Measurements from ENCODE around the gene CASKIN1. TPM values are rescaled to one million over a fixed set of nuclear protein-coding genes. Genes with fewer than 3 reads are reported as not detected.

The CASKIN1 gene
- total RNA-seq, 1 experiment from 2014 or later: not detected

DNA sequence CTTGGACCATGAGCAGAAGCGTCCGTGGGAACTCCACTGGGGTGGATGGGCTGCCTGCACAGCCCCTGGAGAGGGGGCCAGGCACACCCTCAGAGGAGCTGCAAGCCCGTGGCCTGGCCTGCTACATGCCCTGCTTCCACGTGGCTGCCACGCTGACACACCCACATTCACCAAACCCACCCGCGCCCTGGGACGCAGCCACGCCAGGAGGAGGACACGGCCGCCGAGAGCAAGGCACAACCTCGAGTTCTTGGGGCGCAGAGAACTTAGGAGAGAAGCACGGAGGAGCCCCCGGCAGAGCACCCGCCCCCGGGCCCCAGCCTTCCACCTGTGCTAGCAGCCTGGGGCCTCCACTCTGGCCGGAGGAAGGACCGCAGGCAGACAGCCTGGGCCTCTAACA is 18.8 kb downstream of the CASKIN1 start:
- no peak for DNase-seq (ENCODE audit: low read depth)

DNA sequence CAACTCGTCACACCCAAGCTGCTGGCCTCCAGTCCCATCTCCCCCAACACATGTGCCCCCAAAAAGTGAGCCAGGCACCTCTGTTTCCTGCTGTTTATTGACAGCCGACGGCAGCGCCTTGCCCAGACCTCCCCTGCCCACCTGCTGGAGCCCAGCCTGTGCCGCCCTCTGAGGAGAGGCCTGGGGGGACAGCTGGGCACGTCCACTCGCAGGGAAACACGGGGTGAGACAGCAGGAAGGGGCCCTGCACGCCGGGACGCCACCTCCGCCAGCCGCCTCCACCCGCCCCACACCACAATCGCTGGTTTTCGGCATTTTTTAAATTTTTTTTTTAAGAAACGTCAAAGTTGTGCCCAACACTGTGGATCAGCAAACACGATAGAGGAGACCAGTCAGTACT is 19.3 kb downstream of the CASKIN1 start:
- no peak for DNase-seq (ENCODE audit: low read depth)

DNA sequence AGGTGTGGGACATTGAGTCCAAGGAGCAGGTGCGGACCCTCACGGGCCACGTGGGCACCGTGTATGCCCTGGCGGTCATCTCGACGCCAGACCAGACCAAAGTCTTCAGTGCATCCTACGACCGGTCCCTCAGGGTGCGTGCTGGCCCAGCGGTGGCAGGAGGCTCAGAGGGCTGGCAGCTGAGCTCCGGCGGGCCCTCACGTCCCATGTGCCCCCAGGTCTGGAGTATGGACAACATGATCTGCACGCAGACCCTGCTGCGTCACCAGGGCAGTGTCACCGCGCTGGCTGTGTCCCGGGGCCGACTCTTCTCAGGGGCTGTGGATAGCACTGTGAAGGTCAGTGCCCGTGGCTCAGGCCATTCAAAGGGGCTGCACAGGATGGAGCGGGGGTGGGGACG is 20.4 kb downstream of the CASKIN1 start:
- no peak for DNase-seq (ENCODE audit: low read depth)

DNA sequence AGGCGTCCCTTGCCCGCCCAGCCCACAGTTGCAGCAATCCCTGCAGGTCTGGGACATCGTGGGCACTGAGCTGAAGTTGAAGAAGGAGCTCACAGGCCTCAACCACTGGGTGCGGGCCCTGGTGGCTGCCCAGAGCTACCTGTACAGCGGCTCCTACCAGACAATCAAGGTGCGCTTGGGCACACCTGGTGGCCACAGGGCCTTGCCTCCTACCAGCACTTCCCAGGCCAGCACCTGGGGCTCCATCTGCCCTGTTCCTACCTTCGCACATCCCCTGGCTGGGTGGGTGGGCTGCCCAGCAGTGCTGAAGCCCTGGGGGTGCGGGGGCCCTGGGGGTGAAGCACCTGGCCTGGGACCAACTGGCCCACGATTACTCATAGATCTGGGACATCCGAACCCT is 21.0 kb downstream of the CASKIN1 start:
- no peak for DNase-seq (ENCODE audit: low read depth)

DNA sequence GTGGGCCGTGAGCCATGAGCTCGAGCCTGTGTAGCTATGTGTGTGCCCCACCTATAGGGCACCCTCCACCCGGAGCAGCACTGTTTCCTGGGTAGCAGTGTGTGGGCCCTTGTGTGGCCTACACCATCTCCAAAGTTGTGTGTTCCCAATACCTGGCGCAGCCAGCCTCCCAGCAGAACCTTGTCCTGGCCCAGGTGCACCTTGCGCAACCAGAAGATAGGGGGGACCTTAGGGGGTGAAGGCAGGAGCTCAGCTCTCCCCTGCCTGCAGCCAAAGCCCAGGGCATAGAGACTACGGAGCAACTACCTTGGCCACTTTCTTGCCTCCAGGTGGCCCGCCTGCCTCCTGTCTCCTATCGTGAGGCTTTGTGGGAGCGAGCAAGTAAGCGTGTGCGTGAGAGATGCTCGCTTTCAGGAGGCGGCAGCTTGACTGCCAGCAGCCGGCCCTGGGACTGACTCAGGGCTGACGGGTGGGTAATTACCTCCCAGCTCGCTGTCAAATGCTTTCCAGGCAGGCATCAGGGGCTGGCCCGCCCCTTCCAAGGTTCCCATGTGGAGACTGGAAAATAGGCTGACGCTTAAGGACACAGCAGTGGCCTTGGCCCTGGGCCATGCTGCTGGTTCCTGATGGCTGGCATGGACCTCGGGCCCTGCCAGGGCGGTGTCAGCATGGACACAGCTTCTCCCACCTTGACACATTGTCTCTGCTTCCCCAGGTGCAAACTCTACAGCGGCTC is 21.8 kb downstream of the CASKIN1 start:
- DNase-seq (ENCODE audit: low read depth): no peak

DNA sequence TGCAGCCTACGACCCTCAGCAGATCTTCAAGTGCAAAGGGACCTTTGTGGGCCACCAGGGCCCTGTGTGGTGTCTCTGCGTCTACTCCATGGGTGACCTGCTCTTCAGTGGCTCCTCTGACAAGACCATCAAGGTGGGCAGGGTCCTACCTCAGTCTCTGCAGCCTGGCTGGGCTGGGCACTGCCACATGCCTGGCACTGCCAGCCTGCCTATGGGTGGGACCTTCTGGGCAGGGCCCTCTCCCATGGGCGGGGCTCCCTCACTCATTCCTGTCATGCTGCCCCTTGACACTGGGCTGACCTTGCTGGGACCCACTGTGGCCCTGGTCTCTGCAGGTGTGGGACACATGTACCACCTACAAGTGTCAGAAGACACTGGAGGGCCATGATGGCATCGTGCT is 22.5 kb downstream of the CASKIN1 start:
- no peak for DNase-seq (ENCODE audit: low read depth)

DNA sequence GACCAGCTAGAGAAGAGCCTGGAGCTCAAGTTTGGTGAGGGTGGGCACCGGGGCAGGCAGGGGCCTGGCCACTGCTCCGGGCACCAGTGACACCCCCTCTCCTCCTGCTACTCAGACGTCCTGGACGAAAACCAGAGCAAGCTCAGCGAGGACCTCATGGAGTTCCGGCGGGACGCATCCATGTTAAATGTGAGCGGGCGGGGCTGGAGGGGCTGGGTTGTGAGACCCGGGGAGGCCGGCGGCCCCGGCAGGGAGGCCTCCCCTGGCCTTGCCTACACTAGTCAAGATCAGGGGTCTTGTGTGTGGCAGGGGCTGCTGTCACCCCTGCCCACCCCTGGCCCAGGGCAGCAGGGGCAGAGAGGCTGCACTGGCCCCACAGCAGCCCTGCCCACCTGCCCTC is 23.0 kb downstream of the CASKIN1 start:
- no peak for DNase-seq (ENCODE audit: low read depth)

DNA sequence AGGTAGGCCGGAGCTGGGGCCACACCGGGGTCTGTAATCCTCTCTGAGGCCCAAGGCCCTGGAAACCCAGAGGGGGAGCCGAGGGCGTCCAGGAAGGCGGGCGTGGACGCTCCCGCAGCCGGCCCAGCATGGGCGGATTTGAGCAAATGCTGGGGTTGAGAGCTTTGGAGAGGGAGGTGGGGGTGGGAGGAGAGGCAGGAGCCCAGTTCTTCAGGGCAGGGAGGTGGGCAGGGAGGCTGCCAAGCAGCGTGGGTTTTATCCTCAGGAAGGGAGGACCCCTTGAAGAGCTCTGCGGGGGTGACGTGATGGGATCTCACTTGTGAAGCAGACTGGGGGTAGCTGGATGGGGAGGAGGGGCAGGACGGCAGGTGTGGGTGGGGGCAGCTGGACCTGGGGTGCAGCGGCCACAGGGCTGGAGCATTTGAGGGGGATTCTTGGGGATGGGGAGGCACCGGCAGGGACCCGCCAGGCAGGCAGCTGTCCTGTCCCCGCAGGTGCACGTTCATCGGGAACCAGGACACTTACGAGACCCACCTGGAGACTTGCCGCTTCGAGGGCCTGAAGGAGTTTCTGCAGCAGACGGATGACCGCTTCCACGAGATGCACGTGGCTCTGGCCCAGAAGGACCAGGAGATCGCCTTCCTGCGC is 23.6 kb downstream of the CASKIN1 start:
- no peak for DNase-seq (ENCODE audit: low read depth)

DNA sequence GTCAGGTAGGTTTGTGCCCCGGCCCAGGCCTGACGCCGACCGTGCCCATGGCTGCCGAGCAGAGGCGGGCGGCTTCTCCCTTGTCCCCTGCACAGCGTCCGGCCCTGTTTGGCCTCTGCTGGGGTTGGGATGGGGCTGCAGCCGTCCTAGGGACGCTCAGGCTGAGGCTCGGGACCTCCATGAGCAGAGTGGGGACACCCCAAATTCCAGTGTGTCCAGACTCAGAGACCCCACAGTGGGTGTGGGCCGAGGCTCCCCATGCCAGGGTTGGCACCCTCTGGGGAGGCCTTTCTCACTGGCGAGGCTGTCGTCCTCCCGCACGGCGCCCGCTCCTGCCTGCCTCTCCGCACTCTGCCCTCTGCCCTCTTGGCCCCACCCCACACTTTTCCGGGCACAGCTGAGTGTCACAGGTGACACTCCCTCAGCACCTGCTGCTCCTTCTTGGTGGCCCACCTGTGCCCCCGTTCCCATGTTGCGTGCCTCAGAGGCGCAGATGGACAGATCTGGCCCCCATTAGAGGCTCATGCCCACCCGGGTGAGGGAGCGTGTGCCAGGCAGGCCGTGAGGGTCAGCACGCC is 24.7 kb downstream of the CASKIN1 start:
- no peak for DNase-seq (ENCODE audit: low read depth)

DNA sequence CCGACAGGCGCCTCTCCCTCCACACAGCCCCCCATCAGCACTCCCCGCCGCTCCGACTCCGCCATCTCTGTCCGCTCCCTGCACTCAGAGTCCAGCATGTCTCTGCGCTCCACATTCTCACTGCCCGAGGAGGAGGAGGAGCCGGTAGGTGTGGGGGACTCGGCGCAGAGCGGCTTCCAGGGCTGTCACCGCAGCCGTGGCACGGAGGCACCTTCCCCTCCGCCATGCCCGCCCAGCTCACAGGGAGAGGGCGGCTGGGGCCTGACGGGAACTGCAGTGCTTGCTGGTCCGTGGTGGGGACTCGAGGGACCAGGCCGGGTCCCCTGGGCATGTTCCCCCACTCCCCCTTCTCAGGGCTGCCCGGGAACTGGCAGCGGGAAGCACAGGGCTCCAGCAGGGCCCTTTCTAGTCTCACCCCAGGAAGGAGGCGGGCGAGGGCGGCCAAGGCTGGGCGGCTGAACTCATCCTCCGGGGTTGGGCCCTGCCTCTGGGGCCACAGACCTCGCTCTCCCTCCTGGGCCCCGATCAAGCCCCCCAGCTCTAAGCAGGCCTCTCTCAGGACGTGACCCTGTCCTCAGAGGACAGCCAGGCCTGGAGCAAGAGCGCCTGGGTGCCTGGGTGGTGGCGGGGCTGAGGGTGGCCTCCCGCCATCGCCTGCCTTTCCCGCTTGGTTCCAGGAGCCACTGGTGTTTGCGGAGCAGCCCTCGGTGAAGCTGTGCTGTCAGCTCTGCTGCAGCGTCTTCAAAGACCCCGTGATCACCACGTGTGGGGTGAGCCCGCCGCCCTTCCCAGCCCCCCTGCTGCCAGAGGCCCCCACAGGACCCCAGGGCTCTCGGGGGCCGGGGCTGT is 25.6 kb downstream of the CASKIN1 start:
- DNase-seq (ENCODE audit: low read depth): no peak

DNA sequence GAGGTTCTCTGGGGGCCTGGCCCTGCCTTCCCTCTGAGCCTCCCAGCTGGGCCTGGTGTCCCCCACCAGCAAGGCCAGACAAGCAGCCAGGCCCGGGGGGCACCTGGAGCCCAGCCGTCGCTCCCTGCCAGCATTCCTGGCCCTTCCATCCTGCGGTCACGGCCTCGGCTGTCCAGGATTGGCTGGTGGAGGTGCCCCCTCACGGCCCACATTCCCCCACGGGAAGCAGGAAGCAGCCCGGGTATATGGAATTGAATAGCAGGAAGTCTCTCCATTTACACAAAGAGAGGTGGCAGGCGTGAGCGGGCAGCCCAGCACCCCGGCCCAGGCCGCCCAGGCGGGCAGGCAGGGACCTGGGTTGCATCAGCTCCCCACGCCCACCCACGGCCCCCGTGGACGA is 26.3 kb downstream of the CASKIN1 start:
- DNase-seq (ENCODE audit: low read depth): no peak

DNA sequence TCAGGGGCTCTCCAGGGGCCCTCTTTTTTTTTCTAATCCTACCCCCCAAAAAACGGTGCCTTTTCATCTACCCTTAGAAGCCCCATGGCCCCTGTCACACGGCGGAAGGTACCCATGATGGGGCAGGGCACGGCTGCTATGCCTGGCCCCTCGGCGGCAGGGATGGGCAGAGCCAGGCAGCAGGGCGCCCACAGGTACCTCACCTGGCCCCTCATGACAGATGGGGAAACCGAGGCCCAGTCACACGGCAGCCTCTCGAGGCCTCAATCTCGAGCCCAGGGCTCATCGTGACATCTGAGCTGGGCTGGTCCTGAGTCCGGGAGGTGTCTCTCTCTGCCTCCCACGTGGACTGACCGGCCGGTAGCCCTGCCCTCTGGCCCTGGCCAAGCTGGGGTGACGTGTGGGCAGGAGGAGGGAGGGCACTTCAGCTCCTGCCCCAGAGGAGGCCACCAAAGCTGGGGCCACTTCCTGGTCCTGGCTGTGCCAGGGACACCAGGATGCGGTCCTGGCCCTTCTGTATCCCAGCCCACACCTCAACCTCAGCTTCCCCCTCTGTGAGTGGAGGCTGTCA is 29.3 kb downstream of the CASKIN1 start:
- no peak for DNase-seq (ENCODE audit: low read depth)

DNA sequence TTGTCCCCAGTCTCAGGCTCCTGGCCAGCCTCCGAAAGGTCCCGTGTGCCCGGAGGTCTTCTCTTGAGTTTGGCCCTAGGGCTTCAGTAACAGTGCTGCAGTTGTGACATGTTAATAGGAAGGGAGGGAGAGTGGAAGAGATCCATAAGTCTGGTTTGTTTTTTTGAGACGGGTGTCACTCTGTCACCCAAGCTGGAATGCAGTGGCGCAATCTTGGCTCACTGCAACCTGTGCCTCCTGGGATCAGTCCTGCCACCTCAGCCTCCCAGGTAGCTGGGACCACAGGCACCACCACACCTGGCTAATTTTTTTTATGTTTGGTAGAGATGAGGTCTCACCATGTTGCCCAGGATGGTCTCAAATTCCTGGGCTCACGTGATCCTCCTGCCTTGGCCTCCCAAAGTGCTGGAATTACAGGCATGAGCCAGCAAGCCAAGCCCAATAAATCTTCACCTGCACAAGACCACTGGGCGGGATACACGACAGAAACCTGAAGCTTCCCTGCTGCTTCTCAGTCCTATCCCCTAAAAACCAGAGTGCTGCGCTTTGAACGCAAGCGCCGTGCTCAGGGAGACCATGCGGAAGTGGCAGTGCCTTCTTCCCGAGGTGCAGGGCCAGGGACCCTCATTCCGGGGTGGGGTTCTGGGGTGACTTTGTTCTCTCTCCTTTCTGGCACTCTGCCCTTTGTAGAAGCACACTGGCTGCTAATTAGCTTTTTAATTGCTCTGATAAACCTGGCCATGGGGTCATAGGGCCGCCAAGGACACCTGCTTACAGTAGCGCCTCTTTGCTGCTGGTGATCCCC is 29.9 kb downstream of the CASKIN1 start:
- no peak for DNase-seq (ENCODE audit: low read depth)

DNA sequence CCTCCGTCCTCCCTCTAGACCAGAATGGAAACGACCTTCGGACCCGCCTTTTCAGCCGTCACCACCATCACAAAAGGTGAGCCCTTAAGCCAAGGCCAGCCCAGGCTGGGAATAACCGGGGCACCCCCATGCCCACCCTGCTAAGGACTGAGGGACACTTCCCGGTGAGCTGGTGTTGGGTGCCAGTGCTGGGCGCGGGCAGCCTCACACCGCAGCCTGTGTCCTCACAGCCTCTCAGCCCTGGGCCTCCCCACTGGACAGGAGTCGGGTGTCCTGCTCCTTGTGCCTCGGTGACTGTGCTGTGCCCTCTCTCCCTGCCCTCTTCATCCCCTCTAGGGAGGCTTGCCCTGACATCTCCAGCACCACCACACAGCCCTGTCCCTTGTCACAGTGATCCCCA is 30.5 kb downstream of the CASKIN1 start:
- no peak for DNase-seq (ENCODE audit: low read depth)

DNA sequence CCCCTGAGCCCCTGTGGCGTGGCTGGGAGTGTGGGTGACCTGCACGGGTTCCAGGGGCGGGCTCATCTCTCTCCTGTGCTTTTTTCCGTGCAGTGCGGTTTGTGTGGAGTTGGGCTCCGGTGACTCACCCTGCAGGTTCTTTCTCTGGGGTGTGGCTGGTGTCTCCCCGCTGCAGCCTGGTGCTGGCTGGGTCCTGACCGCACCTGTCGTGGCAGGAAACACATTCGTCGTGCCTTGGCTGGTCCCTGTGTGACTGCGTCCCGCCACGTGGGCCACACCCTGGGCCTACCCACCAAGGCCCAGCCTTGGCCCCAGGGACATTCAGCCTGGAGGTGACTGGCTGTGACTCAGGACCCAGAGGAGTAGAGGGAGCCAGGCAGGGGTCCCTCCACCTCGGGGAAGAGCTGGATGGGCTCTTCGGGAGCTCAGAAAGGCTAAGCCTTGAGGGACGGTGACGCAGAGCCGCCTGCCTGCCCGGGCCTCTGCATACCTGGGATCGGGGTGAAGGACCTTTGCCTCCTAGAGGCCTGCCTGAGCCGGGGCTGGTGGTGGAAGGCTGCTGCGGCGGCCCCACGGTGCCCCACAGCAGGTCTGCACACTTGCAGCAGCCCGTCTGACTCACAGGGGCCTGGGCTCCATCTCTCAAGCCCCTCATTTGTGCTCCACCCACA is 33.1 kb downstream of the CASKIN1 start:
- no peak for DNase-seq (ENCODE audit: low read depth)

DNA sequence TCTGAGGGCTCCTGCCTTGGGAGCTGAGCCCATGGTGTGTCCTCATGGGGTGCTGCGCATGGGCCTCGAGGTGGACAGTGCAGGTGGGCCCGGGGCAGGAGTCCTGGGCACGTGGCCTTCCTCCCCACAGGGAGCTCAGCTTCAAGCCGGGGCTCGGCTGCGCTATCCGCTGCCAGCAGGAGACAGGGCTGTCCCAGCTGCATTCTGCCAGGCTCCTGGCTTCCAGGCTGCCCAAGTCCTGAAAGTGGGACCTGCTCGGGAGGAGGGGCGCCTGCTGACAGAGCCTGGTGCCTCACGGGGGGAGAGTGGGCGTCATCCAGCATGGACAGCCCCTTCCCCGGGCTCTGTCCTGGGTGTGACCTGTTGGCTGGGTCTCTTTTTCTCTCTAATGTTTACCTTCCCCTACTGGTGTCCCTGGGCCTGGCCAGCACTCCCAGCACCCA is 33.7 kb downstream of the CASKIN1 start:
- DNase-seq (ENCODE audit: low read depth): no peak

DNA sequence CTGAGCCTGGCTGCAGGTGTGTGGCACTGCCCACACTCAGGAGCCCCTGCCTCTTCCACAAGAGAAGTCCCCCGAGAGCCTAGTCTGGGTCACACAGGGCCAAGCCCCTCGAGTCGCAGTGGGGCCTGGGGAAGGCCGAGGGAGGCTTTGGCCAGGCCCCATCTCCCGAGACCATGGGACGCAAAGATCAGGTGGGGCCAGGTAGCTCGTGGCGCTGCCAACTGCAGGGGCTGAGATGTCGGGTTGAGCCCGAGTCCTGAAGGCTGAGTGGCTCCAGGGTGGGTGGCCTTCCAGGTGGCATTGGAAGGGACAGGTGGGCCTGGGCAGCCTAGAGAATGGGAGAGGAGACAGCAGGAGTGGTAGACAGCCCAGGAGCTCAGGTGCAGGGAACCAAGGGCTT is 34.5 kb downstream of the CASKIN1 start:
- no peak for DNase-seq (ENCODE audit: low read depth)

DNA sequence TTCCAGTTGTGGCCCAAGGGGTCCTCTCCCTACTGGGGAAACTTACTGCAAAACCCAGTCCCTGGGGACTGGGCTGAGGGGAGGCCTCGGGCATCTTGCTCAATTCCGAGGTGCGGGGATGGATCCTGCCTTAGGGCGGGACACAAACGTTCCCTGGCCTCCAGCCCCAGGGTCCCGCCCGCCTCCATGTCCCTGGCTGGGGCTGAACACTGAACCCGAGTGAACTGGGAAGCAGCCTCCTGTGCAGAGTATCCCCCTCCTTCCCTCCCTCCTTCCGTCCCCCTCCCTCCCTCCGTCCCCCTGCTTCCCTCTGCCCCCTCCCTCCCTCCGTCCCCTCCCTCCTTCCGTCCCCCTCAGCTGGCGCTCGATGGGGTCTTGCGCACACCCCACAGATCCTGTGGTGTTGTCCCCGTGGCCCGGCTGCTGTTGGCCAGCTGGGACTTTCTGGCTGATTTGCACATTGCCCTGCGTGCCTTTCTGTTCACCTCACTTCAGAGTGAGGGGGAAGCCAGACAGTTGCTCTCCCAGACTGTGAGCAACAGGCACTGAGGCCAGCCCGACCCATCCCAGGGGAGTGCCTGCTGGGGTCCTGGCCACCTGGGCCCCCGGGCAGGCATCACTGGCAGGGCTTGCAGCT is 35.4 kb downstream of the CASKIN1 start:
- DNase-seq (ENCODE audit: low read depth): no peak

DNA sequence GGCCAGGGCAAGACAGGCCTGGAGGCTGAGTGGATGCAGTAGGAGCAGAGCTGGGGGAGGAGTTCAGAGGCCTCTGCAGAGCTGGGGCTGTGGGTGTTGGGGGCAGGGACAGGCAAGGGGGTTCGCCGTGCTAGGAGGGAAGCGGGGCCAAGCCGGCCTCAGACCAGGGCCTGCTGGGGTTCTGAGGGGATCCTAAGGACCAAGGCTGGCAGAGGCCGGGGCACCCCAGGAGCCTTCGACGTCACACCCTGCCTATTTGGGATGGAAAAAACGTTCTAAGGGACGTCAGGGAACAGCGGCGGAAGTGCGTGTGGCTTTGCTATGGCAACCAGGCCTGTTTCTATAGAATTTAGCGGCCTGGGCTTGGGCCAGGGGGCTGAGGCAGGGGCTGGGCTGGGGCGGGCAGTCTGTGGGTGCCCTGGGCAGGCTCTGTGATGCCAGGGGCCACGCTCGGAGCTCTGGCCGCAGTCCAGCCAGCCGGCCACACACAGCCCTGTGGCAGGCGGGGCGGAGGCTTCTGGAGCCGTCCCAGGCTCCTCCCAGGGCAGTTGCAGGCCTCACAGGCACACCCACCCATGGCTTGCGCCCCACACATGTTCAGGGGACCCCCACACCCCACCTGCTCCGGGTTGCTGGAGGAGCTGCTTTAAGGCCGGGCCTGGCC is 37.1 kb downstream of the CASKIN1 start:
- DNase-seq (ENCODE audit: low read depth): no peak

DNA sequence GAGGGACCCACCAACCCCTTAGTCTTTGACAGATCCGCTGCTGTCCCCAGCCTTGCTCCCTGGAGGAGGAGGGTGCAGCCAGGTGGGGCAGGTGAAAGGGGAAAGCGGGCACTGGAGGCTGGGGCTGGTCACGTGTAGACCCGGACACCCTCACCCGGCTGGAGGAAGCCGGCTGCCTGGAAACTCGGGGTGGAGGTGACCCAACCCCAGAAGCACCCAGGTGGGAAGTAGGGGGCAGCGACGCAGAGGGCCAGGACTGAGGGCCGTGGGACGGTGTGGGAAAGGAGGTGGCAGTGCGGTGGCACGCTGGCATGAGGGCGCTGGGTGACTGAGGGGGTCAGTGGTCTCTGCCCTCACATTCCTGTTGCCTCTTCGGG is 38.2 kb downstream of the CASKIN1 start:
- DNase-seq (ENCODE audit: low read depth): no peak
